Mesothelial cell of epicardium (in vitro differentiated cells): ENCODE measurements around the gene ZNF764. TPM values are rescaled to one million over a fixed set of nuclear protein-coding genes. Genes with fewer than 3 reads are reported as not detected.

ENCODE experiments used
- DNase-seq, 2 experiments: peaks; one replicate each; pipeline ENCODE4 v3.0.0; 2021; ENCODE audit warnings: low spot score in 2 of 2; ENCODE audit not compliant: unreplicated experiment in 2 of 2
- H3K27ac Mint-ChIP-seq: 2 replicates; pipeline ENCODE4 v1.8.0; 2021; ENCODE audit warnings: mixed read lengths
- H3K27me3 Mint-ChIP-seq: 2 replicates; pipeline ENCODE4 v1.8.0; 2021; ENCODE audit warnings: low read depth, mixed read lengths
- H3K36me3 Mint-ChIP-seq: 2 replicates; pipeline ENCODE4 v1.8.0; 2021; ENCODE audit warnings: mixed read lengths
- H3K4me1 Mint-ChIP-seq: 2 replicates; pipeline ENCODE4 v1.8.0; 2021; ENCODE audit warnings: mixed read lengths
- H3K4me3 Mint-ChIP-seq: 2 replicates; pipeline ENCODE4 v1.8.0; 2021; ENCODE audit warnings: mild to moderate bottlenecking, moderate library complexity, mixed read lengths
- H3K9me3 Mint-ChIP-seq: 2 replicates; pipeline ENCODE4 v1.8.0; 2021; ENCODE audit warnings: mixed read lengths
- microRNA-seq: library from miRNA; unstranded; fragments of <30 nt; microRNA quantifications from one replicate; pipeline ENCODE4 v1.2.0, GENCODE V29; 2021; ENCODE audit warnings: inconsistent platforms, mixed read lengths
- total RNA-seq: library from RNA; stranded (reverse); gene quantifications from 3 replicates; pipeline ENCODE4 v1.2.1, GENCODE V29; 2021
- TF ChIP-seq, protein P1 (sequence below): fragments of 200-600 bp; sonication (generic); IDR thresholded peaks from one replicate; pipeline ENCODE4 v1.5.0; 2021; ENCODE audit warnings: antibody characterized with exemption; ENCODE audit not compliant: unreplicated experiment

The ZNF764 gene
- total RNA-seq, 1 donor from 2014 or later = 18.2 TPM

- Mint-ChIP-seq H3K27me3 (peaks cover 7% of the 10 kb centered on the region), H3K36me3 (no peaks in the 10 kb centered on the region), H3K4me1 (no peaks in the 10 kb centered on the region), H3K4me3 (no peak overlapping the region), H3K27ac (no peak overlapping the region), H3K9me3 (no peaks in the 10 kb centered on the region)
- TF ChIP-seq, protein P1, sequence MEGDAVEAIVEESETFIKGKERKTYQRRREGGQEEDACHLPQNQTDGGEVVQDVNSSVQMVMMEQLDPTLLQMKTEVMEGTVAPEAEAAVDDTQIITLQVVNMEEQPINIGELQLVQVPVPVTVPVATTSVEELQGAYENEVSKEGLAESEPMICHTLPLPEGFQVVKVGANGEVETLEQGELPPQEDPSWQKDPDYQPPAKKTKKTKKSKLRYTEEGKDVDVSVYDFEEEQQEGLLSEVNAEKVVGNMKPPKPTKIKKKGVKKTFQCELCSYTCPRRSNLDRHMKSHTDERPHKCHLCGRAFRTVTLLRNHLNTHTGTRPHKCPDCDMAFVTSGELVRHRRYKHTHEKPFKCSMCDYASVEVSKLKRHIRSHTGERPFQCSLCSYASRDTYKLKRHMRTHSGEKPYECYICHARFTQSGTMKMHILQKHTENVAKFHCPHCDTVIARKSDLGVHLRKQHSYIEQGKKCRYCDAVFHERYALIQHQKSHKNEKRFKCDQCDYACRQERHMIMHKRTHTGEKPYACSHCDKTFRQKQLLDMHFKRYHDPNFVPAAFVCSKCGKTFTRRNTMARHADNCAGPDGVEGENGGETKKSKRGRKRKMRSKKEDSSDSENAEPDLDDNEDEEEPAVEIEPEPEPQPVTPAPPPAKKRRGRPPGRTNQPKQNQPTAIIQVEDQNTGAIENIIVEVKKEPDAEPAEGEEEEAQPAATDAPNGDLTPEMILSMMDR = no peak
- DNase-seq = no peak
Observed at GRCh38 chr16:30518552-30518951, 39.6 kb downstream of the ZNF764 start.

GRCh38 chr16:30515275-30515674 lies 42.9 kb downstream of the ZNF764 start:
- Mint-ChIP-seq H3K27me3 (peaks cover 13% of the 10 kb centered on the region), H3K4me1 (no peaks in the 10 kb centered on the region), H3K4me3 (no peak overlapping the region), H3K9me3 (no peaks in the 10 kb centered on the region), H3K36me3 (no peaks in the 10 kb centered on the region), H3K27ac (no peak overlapping the region)
- DNase-seq = no peak
- TF ChIP-seq, protein P1 = no peak

DNA sequence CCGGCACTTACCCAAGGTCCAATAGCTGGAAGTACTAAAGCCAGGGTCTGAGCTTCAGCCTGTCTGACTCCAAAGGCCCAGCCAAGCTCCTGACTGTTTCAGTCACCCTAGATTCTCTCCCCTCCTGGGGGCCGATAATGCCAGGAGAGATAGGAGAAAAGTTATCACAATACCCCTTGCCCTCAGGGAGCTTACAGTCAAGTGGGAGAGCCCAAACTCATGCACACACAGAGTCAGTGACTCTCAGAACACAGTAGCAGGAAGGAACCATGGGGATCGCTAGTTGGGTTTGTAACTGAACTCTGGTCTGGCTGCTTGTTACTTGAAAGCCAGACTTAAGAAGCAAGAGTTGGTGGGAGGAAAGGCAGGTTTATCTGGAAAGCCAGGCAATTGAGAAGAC lies 46.7 kb downstream of the ZNF764 start:
- peaks cover 5% of the 10 kb centered on the region for H3K27me3 Mint-ChIP-seq
- no peak overlapping the region for H3K4me3 Mint-ChIP-seq
- H3K27ac Mint-ChIP-seq = no peak overlapping the region
- no peaks in the 10 kb centered on the region for H3K9me3 Mint-ChIP-seq
- no peaks in the 10 kb centered on the region for H3K36me3 Mint-ChIP-seq
- no peaks in the 10 kb centered on the region for H3K4me1 Mint-ChIP-seq
- TF ChIP-seq, protein P1 = no peak
- DNase-seq = no peak

- TF ChIP-seq, protein P1 = no peak
- Mint-ChIP-seq H3K4me1 (no peaks in the 10 kb centered on the region), H3K27me3 (peaks cover 5% of the 10 kb centered on the region), H3K27ac (no peak overlapping the region), H3K36me3 (no peaks in the 10 kb centered on the region), H3K4me3 (no peak overlapping the region), H3K9me3 (no peaks in the 10 kb centered on the region)
- DNase-seq = no peak
Observed at GRCh38 chr16:30510376-30510938, 47.7 kb downstream of the ZNF764 start.

DNA sequence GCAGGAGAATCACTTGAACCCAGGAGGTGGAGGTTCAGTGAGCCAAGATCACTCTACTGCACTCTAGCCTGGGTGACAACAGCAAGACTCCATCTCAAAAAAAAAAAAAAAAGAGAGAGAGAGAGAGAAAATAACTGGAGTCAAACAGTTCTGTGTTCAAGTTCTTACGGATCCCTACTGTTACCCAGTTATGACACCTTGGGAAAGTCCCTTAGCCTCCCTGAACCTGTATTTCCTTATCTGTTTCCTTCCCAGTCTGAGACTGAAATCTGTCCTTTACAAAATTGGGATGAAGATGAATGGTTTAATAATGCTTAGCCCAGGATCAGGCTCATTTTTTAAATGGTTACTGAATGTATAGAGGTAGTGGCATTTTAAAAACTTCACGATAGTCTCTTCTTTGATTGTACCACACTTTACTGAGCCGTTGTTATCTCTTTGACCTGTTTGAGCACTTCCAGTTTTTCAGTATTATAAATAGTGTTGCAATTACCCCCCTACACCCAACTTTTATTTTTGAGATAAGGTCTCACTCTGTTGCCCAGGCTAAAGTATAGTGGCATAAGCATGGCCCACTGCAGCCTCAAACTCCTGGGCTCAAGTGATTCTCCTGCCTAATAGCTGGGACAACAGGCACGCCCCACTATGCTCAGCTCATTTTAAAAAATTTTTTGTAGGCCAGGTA lies 49.0 kb downstream of the ZNF764 start:
- no peaks in the 10 kb centered on the region for H3K9me3 Mint-ChIP-seq
- TF ChIP-seq, protein P1 = no peak
- DNase-seq = no peak
- no peaks in the 10 kb centered on the region for H3K36me3 Mint-ChIP-seq
- H3K27ac Mint-ChIP-seq = no peak overlapping the region
- H3K4me3 Mint-ChIP-seq = no peak overlapping the region
- H3K27me3 Mint-ChIP-seq = peaks cover 5% of the 10 kb centered on the region
- H3K4me1 Mint-ChIP-seq = no peaks in the 10 kb centered on the region

Small RNA genes lying within 50 kb of the gene (microRNA-seq; reads per million reads assigned to microRNA genes)
- not detected for gene MIR4518

Other genes starting within 250 kb of the ZNF764 start
- 63.7 to 63.9 TPM (median 63.9 TPM) in 3 replicates for gene CD2BP2, start 203.1 kb downstream of the ZNF764 start, total RNA-seq
- 59.6 to 64.1 TPM (median 64.0 TPM) in 3 replicates for gene TBC1D10B, start 187.9 kb downstream of the ZNF764 start, total RNA-seq
- gene MYL11, start 183.6 kb downstream of the ZNF764 start, total RNA-seq = 1.4 to 4.4 TPM (median 2.8 TPM) in 3 replicates
- gene SEPTIN1, start 175.8 kb downstream of the ZNF764 start, total RNA-seq = 0.86 to 1.6 TPM (median 1.4 TPM) in 3 replicates
- gene ZNF48, start 163.0 kb downstream of the ZNF764 start, total RNA-seq = 24.2 to 25.2 TPM (median 24.8 TPM) in 3 replicates
- 10.7 to 12.6 TPM (median 11.8 TPM) in 3 replicates for gene ZNF771, start 150.8 kb downstream of the ZNF764 start, total RNA-seq
- 31.8 to 35.4 TPM (median 33.1 TPM) in 3 replicates for gene DCTPP1, start 128.3 kb downstream of the ZNF764 start, total RNA-seq
- gene SEPHS2, start 112.5 kb downstream of the ZNF764 start, total RNA-seq = 27.3 to 29.5 TPM (median 29.3 TPM) in 3 replicates
- gene ITGAL, start 85.6 kb downstream of the ZNF764 start, total RNA-seq = 0.45 TPM in 1 of 3 replicates, not detected in the others
- gene ZNF768, start 31.8 kb downstream of the ZNF764 start, total RNA-seq = 41.2 to 42.2 TPM (median 41.9 TPM) in 3 replicates
- 12.4 to 16.4 TPM (median 15.2 TPM) in 3 replicates for gene ZNF747, start 23.5 kb downstream of the ZNF764 start, total RNA-seq
- gene ZNF688, start 13.3 kb upstream of the ZNF764 start, total RNA-seq = 10.1 to 12.0 TPM (median 11.3 TPM) in 3 replicates
- gene ZNF785, start 27.3 kb upstream of the ZNF764 start, total RNA-seq = 28.0 to 31.9 TPM (median 29.0 TPM) in 3 replicates
- gene ZNF689, start 52.0 kb upstream of the ZNF764 start, total RNA-seq = 12.1 to 13.7 TPM (median 12.4 TPM) in 3 replicates
- gene PRR14, start 92.6 kb upstream of the ZNF764 start, total RNA-seq = 39.1 to 43.7 TPM (median 43.5 TPM) in 3 replicates
- 93.0 to 98.4 TPM (median 97.5 TPM) in 3 replicates for gene FBRS, start 100.1 kb upstream of the ZNF764 start, total RNA-seq
- 74.2 to 79.7 TPM (median 74.8 TPM) in 3 replicates for gene SRCAP, start 140.8 kb upstream of the ZNF764 start, total RNA-seq
- gene PHKG2, start 190.1 kb upstream of the ZNF764 start, total RNA-seq = 44.6 to 53.2 TPM (median 46.4 TPM) in 3 replicates
- 6.0 to 7.4 TPM (median 6.3 TPM) in 3 replicates for gene CFAP119, start 203.7 kb upstream of the ZNF764 start, total RNA-seq
- 124 to 130 TPM (median 126 TPM) in 3 replicates for gene RNF40, start 203.9 kb upstream of the ZNF764 start, total RNA-seq
- 40.8 to 41.6 TPM (median 41.4 TPM) in 3 replicates for gene ZNF629, start 228.8 kb upstream of the ZNF764 start, total RNA-seq